Rectal smooth muscle tissue (tissue), 1 donor: ENCODE data around the gene FCAR.
"Not testable (repeated sequence)": the region's sequence is repeated elsewhere in the genome, so short reads cannot be mapped to it uniquely, and the experiment has no call there.

Experiments used
- H3K27ac ChIP-seq: one replicate; pipeline ENCODE4 v1.7.0; 2013; ENCODE audit warnings: low read depth, low read length, inconsistent platforms
- H3K27me3 ChIP-seq: one replicate; pipeline ENCODE4 v1.7.0; 2013; ENCODE audit warnings: low read length; ENCODE audit not compliant: control insufficient read depth, insufficient read depth
- H3K36me3 ChIP-seq: one replicate; pipeline ENCODE4 v1.7.0; 2013; ENCODE audit warnings: low read length; ENCODE audit not compliant: control insufficient read depth, insufficient read depth
- H3K4me1 ChIP-seq: one replicate; pipeline ENCODE4 v1.7.0; 2013; ENCODE audit warnings: low read length; ENCODE audit not compliant: control insufficient read depth, insufficient read depth
- H3K4me3 ChIP-seq: one replicate; pipeline ENCODE4 v1.7.0; 2013; ENCODE audit warnings: low read length
- H3K9ac ChIP-seq: one replicate; pipeline ENCODE4 v1.7.0; 2013; ENCODE audit warnings: low read length

The FCAR gene

GRCh38 chr19:54899646-54900045 is 25.6 kb downstream of the FCAR start:
- not testable (repeated sequence) for H3K27me3 ChIP-seq, H3K9ac ChIP-seq, H3K36me3 ChIP-seq, H3K27ac ChIP-seq, H3K4me1 ChIP-seq, H3K4me3 ChIP-seq

- not testable (repeated sequence) for H3K27ac ChIP-seq, H3K4me1 ChIP-seq, H3K36me3 ChIP-seq, H3K9ac ChIP-seq, H3K27me3 ChIP-seq, H3K4me3 ChIP-seq
Observed at GRCh38 chr19:54901153-54901552, 27.1 kb downstream of the FCAR start.

GRCh38 chr19:54902061-54902460 is 28.0 kb downstream of the FCAR start:
- Histone ChIP-seq H3K4me1 (no peaks in the 10 kb centered on the region), H3K27me3 (no peaks in the 10 kb centered on the region), H3K27ac (no peak overlapping the region), H3K9ac (no peak overlapping the region), H3K36me3 (no peaks in the 10 kb centered on the region), H3K4me3 (no peak overlapping the region)

GRCh38 chr19:54903303-54903702 is 29.3 kb downstream of the FCAR start:
- Histone ChIP-seq H3K4me3 (no peak overlapping the region), H3K9ac (no peak overlapping the region), H3K27ac (no peak overlapping the region), H3K4me1 (no peaks in the 10 kb centered on the region), H3K27me3 (no peaks in the 10 kb centered on the region), H3K36me3 (no peaks in the 10 kb centered on the region)

- H3K36me3 ChIP-seq, H3K9ac ChIP-seq, H3K27ac ChIP-seq, H3K4me3 ChIP-seq, H3K27me3 ChIP-seq, H3K4me1 ChIP-seq: not testable (repeated sequence)
Observed at GRCh38 chr19:54904261-54904660, 30.2 kb downstream of the FCAR start.

GRCh38 chr19:54905421-54905802 is 31.4 kb downstream of the FCAR start:
- Histone ChIP-seq H3K4me3 (no peak overlapping the region), H3K9ac (no peak overlapping the region), H3K27me3 (no peaks in the 10 kb centered on the region), H3K27ac (no peak overlapping the region), H3K4me1 (no peaks in the 10 kb centered on the region), H3K36me3 (no peaks in the 10 kb centered on the region)

GRCh38 chr19:54905803-54906511 is 31.9 kb downstream of the FCAR start, which contains the start of gene NCR1:
Gene NCR1, plus strand, starts transcription at chr19:54906148. Its CDS starts 40 bp downstream, at chr19:54906188.
- H3K27ac ChIP-seq, result no peak within 1 kb of the TSS
- no peak within 1 kb of the TSS for H3K9ac ChIP-seq
- no peak within 1 kb of the TSS for H3K4me3 ChIP-seq
- no peaks in the 10 kb centered on the region for H3K4me1 ChIP-seq
- H3K36me3 ChIP-seq, result no peaks in the 10 kb centered on the region
- no peaks in the 10 kb centered on the region for H3K27me3 ChIP-seq

- H3K9ac ChIP-seq, result no peak overlapping the region
- no peak overlapping the region for H3K4me3 ChIP-seq
- H3K27me3 ChIP-seq, result no peaks in the 10 kb centered on the region
- H3K36me3 ChIP-seq, result no peaks in the 10 kb centered on the region
- no peaks in the 10 kb centered on the region for H3K4me1 ChIP-seq
- no peak overlapping the region for H3K27ac ChIP-seq
Observed at GRCh38 chr19:54906819-54907218, 32.8 kb downstream of the FCAR start.

- not testable (repeated sequence) for H3K4me3 ChIP-seq, H3K27me3 ChIP-seq, H3K4me1 ChIP-seq, H3K36me3 ChIP-seq, H3K27ac ChIP-seq, H3K9ac ChIP-seq
Observed at GRCh38 chr19:54907899-54908298, 33.9 kb downstream of the FCAR start.

GRCh38 chr19:54916822-54917221 is 42.8 kb downstream of the FCAR start:
- no peak overlapping the region for H3K27ac ChIP-seq
- no peaks in the 10 kb centered on the region for H3K36me3 ChIP-seq
- H3K9ac ChIP-seq, result no peak overlapping the region
- no peak overlapping the region for H3K4me3 ChIP-seq
- H3K27me3 ChIP-seq, result no peaks in the 10 kb centered on the region
- H3K4me1 ChIP-seq, result no peaks in the 10 kb centered on the region

GRCh38 chr19:54918499-54918898 is 44.5 kb downstream of the FCAR start:
- no peak overlapping the region for H3K27ac ChIP-seq
- no peaks in the 10 kb centered on the region for H3K27me3 ChIP-seq
- H3K4me3 ChIP-seq, result no peak overlapping the region
- no peak overlapping the region for H3K9ac ChIP-seq
- H3K4me1 ChIP-seq, result no peaks in the 10 kb centered on the region
- H3K36me3 ChIP-seq, result no peaks in the 10 kb centered on the region

GRCh38 chr19:54919646-54920563 is 45.9 kb downstream of the FCAR start:
- H3K36me3 ChIP-seq, H3K4me1 ChIP-seq, H3K27me3 ChIP-seq, H3K27ac ChIP-seq, H3K4me3 ChIP-seq, H3K9ac ChIP-seq: not testable (repeated sequence)

GRCh38 chr19:54921082-54921481 is 47.0 kb downstream of the FCAR start:
- Histone ChIP-seq H3K36me3 (no peaks in the 10 kb centered on the region), H3K4me3 (no peak overlapping the region), H3K4me1 (no peaks in the 10 kb centered on the region), H3K27ac (no peak overlapping the region), H3K9ac (no peak overlapping the region), H3K27me3 (no peaks in the 10 kb centered on the region)
